ENCODE results near the gene DGKD. TPM values are rescaled to one million over a fixed set of nuclear protein-coding genes. Genes with fewer than 3 reads are reported as not detected.

The DGKD gene
- total RNA-seq, 4 donors from 2014 or later, result 67.7 to 195 (median 125) TPM

DNA sequence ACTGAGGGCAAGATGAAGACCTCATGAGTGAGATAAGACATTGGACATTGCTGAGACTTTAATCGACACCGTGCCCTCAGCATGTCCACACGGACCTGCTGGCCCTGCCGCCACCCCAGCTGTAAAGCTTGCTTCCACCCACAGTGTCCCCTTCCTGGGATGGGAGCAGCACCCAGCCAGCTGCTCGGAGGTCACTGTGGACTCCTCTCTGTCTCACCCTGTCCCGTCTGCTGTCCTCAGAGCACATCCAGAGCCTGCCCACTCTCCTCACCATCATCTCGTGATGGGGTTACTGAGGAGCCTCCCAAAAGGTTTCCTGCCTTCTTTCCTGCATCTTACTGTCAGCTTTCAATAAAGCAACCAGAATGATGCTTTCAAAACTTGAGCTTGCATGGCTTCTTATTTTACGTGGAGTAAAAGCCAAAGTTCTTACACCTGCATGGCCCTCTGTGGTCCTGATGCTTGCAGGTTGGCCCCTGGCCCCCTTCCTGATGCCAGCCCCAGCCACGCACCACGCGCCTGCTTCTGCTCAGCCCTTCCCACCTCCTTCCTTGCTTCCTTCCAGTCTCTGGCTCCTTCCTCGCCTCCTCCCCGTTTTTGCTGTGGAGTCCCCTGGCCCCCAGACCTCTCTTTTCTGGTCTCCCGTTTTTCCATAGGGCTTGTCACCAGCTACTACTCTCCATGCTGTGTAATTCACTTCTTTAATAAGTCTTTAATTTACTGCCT is 67.0 kb downstream of the DGKD start:
- Histone ChIP-seq H3K27ac (peak overlapping the region; percentile 69 to 90 (median 78)), H3K27me3 (no peaks in the 10 kb centered on the region)
- peak in 2 of 3 donors; percentile 15 to 44 for DNase-seq

GRCh38 chr2:233422050-233422639 is 67.9 kb downstream of the DGKD start:
- H3K9me3 ChIP-seq, result no peaks in the 10 kb centered on the region
- H3K36me3 ChIP-seq, result no peaks in the 10 kb centered on the region
- TF ChIP-seq CTCF (IDR thresholded peaks at IDR 0.05) (no peak), POLR2A (IDR thresholded peaks at IDR 0.05) (no peak)
- peaks cover 12 to 59% (median 19%) of the 10 kb centered on the region in 4 donors for H3K4me1 ChIP-seq
- no peak overlapping the region for H3K4me3 ChIP-seq
- no peaks in the 10 kb centered on the region for H3K27me3 ChIP-seq
- H3K27ac ChIP-seq, result peak overlapping the region; percentile 69 to 90 (median 78)
- DNase-seq, result peak; percentile 80 to 92 (median 89)

More for the DNA sequence above, 67.0 kb downstream of the DGKD start:
- Histone ChIP-seq H3K36me3 (no peaks in the 10 kb centered on the region), H3K4me1 (peaks cover 12 to 67% (median 19%) of the 10 kb centered on the region in 4 donors), H3K9me3 (no peaks in the 10 kb centered on the region), H3K4me3 (no peak overlapping the region)
- TF ChIP-seq CTCF (IDR thresholded peaks at IDR 0.05), result no peak
- no peak for TF ChIP-seq POLR2A (IDR thresholded peaks at IDR 0.05)

GRCh38 chr2:233422649-233423551 is 68.6 kb downstream of the DGKD start:
- H3K36me3 ChIP-seq, result no peaks in the 10 kb centered on the region
- H3K4me1 ChIP-seq, result peaks cover 12 to 59% (median 19%) of the 10 kb centered on the region in 4 donors
- H3K4me3 ChIP-seq, result no peak overlapping the region
- H3K27me3 ChIP-seq, result no peaks in the 10 kb centered on the region
- peak overlapping the region; percentile 69 to 90 (median 78) for H3K27ac ChIP-seq
- TF ChIP-seq CTCF (IDR thresholded peaks at IDR 0.05) (peak in 3 of 6 experiments; percentile 27 to 51 (median 45)), POLR2A (IDR thresholded peaks at IDR 0.05) (no peak)
- DNase-seq, result peak in 2 of 3 donors; percentile 8 to 36
- no peaks in the 10 kb centered on the region for H3K9me3 ChIP-seq

DNA sequence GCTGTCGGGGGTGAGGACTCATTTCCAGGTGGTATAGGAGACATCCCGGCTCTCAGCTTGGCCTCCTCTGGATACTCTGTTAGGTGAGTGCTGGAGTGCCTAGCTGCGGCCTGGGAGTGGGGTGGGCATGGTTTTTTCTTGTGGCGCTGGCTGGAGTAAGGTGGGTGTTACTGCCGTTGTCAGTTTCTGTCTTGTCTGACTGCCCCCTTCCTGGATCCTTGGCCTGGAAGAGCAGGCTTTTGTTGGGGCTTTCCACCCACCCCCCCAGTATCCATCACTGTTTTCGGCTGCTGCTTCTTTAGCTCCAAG is 69.2 kb downstream of the DGKD start:
- H3K36me3 ChIP-seq, result no peaks in the 10 kb centered on the region
- no peak overlapping the region for H3K4me3 ChIP-seq
- H3K27me3 ChIP-seq, result no peaks in the 10 kb centered on the region
- no peaks in the 10 kb centered on the region for H3K9me3 ChIP-seq
- H3K4me1 ChIP-seq, result peaks cover 12 to 57% (median 15%) of the 10 kb centered on the region in 4 donors
- peak; percentile 11 to 50 (median 44) for DNase-seq
- no peak for TF ChIP-seq CTCF (IDR thresholded peaks at IDR 0.05)
- TF ChIP-seq POLR2A (IDR thresholded peaks at IDR 0.05), result no peak
- peak overlapping the region in 3 of 4 donors; percentile 69 to 90 (median 85) for H3K27ac ChIP-seq

DNA sequence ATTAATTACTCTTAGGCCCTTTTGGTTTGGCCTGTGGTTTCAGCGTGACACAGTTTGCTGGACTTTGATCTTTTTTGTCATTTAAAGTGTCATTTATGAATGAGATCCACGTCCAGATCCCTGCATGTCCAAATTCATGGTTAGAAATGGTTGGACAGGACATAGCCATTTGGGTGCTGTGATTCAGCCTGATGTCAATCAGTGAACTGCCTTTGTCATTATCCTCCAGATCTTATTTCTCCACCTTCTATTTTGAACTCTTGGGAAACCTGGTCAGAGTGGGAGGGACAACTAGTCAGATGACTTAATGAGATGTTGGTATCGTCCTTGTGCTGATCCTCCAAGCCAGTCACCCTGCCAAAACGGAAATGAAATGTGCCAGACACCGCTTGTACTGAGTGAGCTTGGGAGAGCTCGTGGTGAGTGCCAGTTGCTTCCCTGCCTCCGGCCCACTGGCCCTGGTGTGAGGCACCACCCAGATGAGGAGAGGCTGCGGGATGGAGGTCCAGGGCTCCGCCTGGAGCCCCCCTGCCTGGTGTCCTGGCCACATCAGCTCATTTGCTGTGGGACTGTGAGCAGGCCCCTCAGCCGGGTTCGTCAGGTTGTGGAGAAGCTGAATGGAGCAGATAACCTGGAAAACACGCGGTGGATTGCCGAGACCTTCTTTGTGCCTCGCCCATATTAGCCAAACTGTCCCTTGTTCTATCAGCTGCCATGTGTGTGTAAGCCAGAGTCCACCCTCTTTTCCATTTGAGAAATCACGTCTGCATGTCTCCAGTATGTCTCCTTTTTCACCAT is 70.1 kb downstream of the DGKD start:
- no peaks in the 10 kb centered on the region for H3K36me3 ChIP-seq
- DNase-seq, result peak; percentile 8 to 79 (median 73)
- no peak overlapping the region for H3K4me3 ChIP-seq
- H3K27ac ChIP-seq, result peak overlapping the region in 3 of 4 donors; percentile 69 to 90 (median 85)
- TF ChIP-seq POLR2A (IDR thresholded peaks at IDR 0.05) (peak in 1 of 2 donors; percentile 75), CTCF (IDR thresholded peaks at IDR 0.05) (no peak)
- no peaks in the 10 kb centered on the region for H3K27me3 ChIP-seq
- peaks cover 11 to 49% (median 12%) of the 10 kb centered on the region in 4 donors for H3K4me1 ChIP-seq
- H3K9me3 ChIP-seq, result no peaks in the 10 kb centered on the region

Data from Peyer's patch (tissue), 4 donors.